ENCODE data around the gene TBC1D10B.
"Not testable (repeated sequence)": the region's sequence is repeated elsewhere in the genome, so short reads cannot be mapped to it uniquely, and the experiment has no call there.

The TBC1D10B gene

GRCh38 chr16:30324220-30324619 is 46.1 kb downstream of the TBC1D10B start:
- DNase-seq = not testable (repeated sequence)

GRCh38 chr16:30318647-30319046 is 51.6 kb downstream of the TBC1D10B start:
- DNase-seq = not testable (repeated sequence)

GRCh38 chr16:30310937-30311336 is 59.4 kb downstream of the TBC1D10B start:
- DNase-seq = not testable (repeated sequence)

GRCh38 chr16:30309255-30309654 is 61.0 kb downstream of the TBC1D10B start:
- not testable (repeated sequence) for DNase-seq

Data from AML-193 (cell line).